Fibroblast of the aortic adventitia (primary cell): Measurements from ENCODE around the gene HOXD9. TPM values are rescaled to one million over a fixed set of nuclear protein-coding genes. Genes with fewer than 3 reads are reported as not detected.

Source experiments
- DNase-seq: peaks from one replicate; pipeline ENCODE4 v3.0.0-alpha.2; 2010; ENCODE audit warnings: low read depth
- H3K4me3 ChIP-seq: 2 replicates; pipeline ENCODE4 v1.5.1; 2011; ENCODE audit warnings: low read depth, mild to moderate bottlenecking, control low read depth, low read length, moderate library complexity
- total RNA-seq: library from RNA; depleted of rRNA; stranded (reverse); fragments of >200 nt; gene quantifications from 2 replicates; pipeline ENCODE4 v1.2.3, GENCODE V29; 2012; ENCODE audit warnings: low replicate concordance
- TF ChIP-seq, protein P1 (sequence below): IDR thresholded peaks from 2 replicates; pipeline ENCODE4 v1.5.1; 2011; ENCODE audit warnings: mild to moderate bottlenecking, low read length, control low read depth, inconsistent platforms; ENCODE audit not compliant: insufficient read depth

The HOXD9 gene
- total RNA-seq, 1 donor = not detected

- no peak for DNase-seq
- no peak overlapping the region for H3K4me3 ChIP-seq
- TF ChIP-seq, protein P1, sequence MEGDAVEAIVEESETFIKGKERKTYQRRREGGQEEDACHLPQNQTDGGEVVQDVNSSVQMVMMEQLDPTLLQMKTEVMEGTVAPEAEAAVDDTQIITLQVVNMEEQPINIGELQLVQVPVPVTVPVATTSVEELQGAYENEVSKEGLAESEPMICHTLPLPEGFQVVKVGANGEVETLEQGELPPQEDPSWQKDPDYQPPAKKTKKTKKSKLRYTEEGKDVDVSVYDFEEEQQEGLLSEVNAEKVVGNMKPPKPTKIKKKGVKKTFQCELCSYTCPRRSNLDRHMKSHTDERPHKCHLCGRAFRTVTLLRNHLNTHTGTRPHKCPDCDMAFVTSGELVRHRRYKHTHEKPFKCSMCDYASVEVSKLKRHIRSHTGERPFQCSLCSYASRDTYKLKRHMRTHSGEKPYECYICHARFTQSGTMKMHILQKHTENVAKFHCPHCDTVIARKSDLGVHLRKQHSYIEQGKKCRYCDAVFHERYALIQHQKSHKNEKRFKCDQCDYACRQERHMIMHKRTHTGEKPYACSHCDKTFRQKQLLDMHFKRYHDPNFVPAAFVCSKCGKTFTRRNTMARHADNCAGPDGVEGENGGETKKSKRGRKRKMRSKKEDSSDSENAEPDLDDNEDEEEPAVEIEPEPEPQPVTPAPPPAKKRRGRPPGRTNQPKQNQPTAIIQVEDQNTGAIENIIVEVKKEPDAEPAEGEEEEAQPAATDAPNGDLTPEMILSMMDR = no peak
These were observed 44.9 kb downstream of the HOXD9 start for GRCh38 chr2:176167398-176167797.

GRCh38 chr2:176169181-176169580 is 46.7 kb downstream of the HOXD9 start:
- DNase-seq = no peak
- TF ChIP-seq, protein P1 = no peak
- no peak overlapping the region for H3K4me3 ChIP-seq

DNA sequence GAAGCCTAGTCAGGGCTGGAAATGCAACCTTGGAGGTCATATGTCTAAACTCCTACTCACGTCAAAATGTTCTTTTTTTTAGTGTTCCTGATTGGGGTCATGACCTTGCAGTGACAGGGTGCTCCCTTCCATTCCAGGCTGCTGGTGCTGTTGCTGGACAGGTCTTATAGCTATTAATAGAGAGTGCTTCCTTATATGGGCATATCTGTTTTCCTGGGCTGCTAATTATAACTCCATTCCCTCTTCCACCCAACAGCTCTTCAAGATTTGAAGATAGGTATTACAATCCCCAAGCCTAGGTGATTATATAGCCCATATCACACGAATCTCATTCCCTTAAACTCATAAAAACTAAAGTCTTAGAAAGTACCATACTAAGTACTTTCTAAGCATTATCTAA is 47.2 kb downstream of the HOXD9 start:
- TF ChIP-seq, protein P1 = no peak
- no peak for DNase-seq
- no peak overlapping the region for H3K4me3 ChIP-seq

DNA sequence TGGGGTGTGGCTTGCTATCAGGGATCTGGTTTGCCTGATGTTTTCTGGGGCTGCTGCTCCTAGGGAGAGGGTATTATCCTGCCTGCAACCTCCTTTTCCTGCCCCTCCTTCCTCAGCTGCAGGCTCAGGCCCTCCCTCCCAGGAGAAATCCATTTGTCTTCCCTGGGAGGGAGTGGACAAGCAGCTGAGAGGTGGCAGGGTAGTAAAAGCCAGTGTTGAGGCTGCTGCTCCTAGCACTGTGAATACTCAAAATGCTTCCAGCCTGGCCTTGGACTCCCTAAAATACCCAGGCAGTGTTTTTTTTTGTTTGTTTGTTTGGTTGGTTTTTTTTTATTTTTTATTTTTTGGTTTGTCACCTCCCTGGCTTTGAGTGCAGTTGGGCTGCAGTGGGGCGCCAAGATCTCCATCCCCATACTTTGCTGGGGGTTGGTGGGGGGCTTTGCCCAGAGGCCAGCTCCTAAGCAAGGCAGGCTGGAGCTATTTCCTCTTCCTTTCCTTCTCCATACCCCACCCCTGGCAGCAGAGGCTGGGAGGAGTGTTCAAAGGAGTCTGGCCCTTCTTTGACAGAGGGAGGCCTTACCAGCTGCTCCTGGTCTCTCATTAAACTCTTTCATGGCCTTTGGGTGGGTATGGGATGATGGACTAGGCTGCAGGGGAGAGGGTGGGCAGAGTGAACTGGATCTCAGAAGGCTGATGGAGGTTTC is 48.2 kb downstream of the HOXD9 start:
- DNase-seq = no peak
- no peak overlapping the region for H3K4me3 ChIP-seq
- TF ChIP-seq, protein P1 = no peak

DNA sequence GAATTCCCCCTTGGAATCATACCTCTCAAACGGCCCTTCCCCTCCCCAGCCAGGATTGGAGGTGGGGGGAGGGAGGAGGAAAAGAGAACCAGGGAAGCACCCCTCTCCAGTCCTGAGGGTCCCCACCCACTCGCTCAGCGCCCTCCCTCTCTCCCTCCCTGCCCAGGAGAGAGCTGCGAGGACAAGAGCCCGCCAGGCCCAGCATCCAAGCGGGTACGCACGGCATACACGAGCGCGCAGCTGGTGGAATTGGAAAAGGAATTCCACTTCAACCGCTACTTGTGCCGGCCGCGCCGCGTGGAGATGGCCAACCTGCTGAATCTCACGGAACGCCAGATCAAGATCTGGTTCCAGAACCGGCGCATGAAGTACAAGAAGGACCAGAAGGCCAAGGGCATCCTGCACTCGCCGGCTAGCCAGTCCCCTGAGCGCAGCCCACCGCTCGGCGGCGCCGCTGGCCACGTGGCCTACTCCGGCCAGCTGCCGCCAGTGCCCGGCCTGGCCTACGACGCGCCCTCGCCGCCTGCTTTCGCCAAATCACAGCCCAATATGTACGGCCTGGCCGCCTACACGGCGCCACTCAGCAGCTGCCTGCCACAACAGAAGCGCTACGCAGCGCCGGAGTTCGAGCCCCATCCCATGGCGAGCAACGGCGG is 49.0 kb downstream of the HOXD9 start:
- DNase-seq = no peak
- TF ChIP-seq, protein P1 = no peak
- no peak overlapping the region for H3K4me3 ChIP-seq

GRCh38 chr2:176172007-176172894 is 49.7 kb downstream of the HOXD9 start:
- TF ChIP-seq, protein P1 = no peak
- DNase-seq = no peak
- no peak overlapping the region for H3K4me3 ChIP-seq
